K562 (cell line): ENCODE measurements around the gene RAB7A. TPM values are rescaled to one million over a fixed set of nuclear protein-coding genes. Genes with fewer than 3 reads are reported as not detected.

Experiments
- ATAC-seq: fragments of 200-7000 bp; cut with Tn5 transposase; 3 replicates; pipeline ENCODE4 v1.9.1; 2020; ENCODE audit warnings: moderate library complexity
- BruUV-seq: library from RNA; stranded (reverse); fragments of 400-500 nt; replicated peaks from 2 replicates; lab custom pipeline; 2021; lab: Mats Ljungman, UMichigan
- CTCF ChIA-PET: fragments of 300-600 bp; formaldehyde crosslinking; extraction: SDS; loops from one replicate; lab custom pipeline; 2021; ENCODE audit warnings: low intra/inter-chr PET ratio; lab: Yijun Ruan, JAX
- POLR2A ChIA-PET: fragments of 300-600, 350-650 bp; sonication (Branson Sonifier 250); formaldehyde crosslinking; extraction: SDS; loops from one replicate; lab custom pipeline; 2021; ENCODE audit warnings: antibody characterized with exemption, inconsistent platforms; lab: Yijun Ruan, JAX
- DNase-seq, 4 experiments: peaks; one replicate each; pipeline versions ENCODE4 v3.0.0 to v3.0.0-alpha.2; 2011 to 2018; ENCODE audit warnings: low spot score in 3 of 4, mixed read lengths in 3 of 4; ENCODE audit errors: extremely low read depth in 1 of 4
- FAIRE-seq: peaks from 2 replicates; lab custom pipeline; 2011; peaks lifted over from hg19 to GRCh38; lab: Jason Lieb, UNC
- H2AFZ ChIP-seq: 2 replicates; pipeline ENCODE4 v1.6.0; 2011; ENCODE audit warnings: low read depth, low read length, control low read depth, inconsistent platforms
- H3K27ac ChIP-seq: fragments of 200-600 bp; 3 replicates; pipeline ENCODE4 v1.8.0; 2011; ENCODE audit warnings: low read depth, mild to moderate bottlenecking, control low read depth, inconsistent platforms, low read length, moderate library complexity, mixed read lengths; ENCODE audit errors: extremely low read depth
- H3K27me3 ChIP-seq, 2 experiments: fragments of 300-600 bp in 1 of 2; 2 replicates in 1 of 2; 3 replicates in 1 of 2; pipeline versions ENCODE4 v1.6.0 to v1.8.0; 2011; ENCODE audit warnings: inconsistent platforms in 2 of 2, low read length in 2 of 2, mild to moderate bottlenecking in 1 of 2, mixed read lengths in 1 of 2, moderate library complexity in 1 of 2; ENCODE audit not compliant: control insufficient read depth in 2 of 2, insufficient read depth in 2 of 2
- H3K36me3 ChIP-seq: fragments of 300-600 bp; 3 replicates; pipeline ENCODE4 v1.8.0; 2011; ENCODE audit warnings: mild to moderate bottlenecking, low read length, inconsistent platforms; ENCODE audit not compliant: control insufficient read depth, insufficient read depth
- H3K4me1 ChIP-seq, 2 experiments: fragments of 200-600 bp in 1 of 2; replicated peaks in 1 of 2; 2 replicates in 1 of 2; 3 replicates in 1 of 2; pipeline versions ENCODE4 v1.5.1 to v1.8.0; 2011; ENCODE audit warnings: inconsistent platforms in 2 of 2, low read length in 2 of 2, mild to moderate bottlenecking in 1 of 2, mixed read lengths in 1 of 2, moderate library complexity in 1 of 2; ENCODE audit not compliant: control insufficient read depth in 2 of 2, insufficient read depth in 2 of 2
- H3K4me2 ChIP-seq: 2 replicates; pipeline ENCODE4 v1.6.1; 2011; ENCODE audit warnings: low read length, control low read depth, inconsistent platforms, mixed read lengths; ENCODE audit not compliant: insufficient read depth
- H3K4me3 ChIP-seq: fragments of 200-600 bp; sonication (generic), shearing (Covaris generic); 2 replicates; pipeline ENCODE4 v1.5.1; 2016; ENCODE audit warnings: control low read depth, inconsistent platforms
- H3K79me2 ChIP-seq: fragments of 200-600 bp; 3 replicates; pipeline ENCODE4 v1.8.0; 2011; ENCODE audit warnings: low read length, inconsistent platforms; ENCODE audit not compliant: control insufficient read depth, insufficient read depth
- H3K9ac ChIP-seq, 2 experiments: 2 replicates each; pipeline versions ENCODE4 v1.6.0 to v1.6.1; 2011; ENCODE audit warnings: low read depth in 2 of 2, low read length in 2 of 2, control low read depth in 1 of 2, inconsistent platforms in 1 of 2, mild to moderate bottlenecking in 1 of 2, mixed read lengths in 1 of 2; ENCODE audit not compliant: insufficient read depth in 1 of 2
- H3K9me1 ChIP-seq: one replicate; pipeline ENCODE4 v1.6.0; 2011; ENCODE audit warnings: inconsistent platforms, mild to moderate bottlenecking, low read length, moderate library complexity; ENCODE audit not compliant: control insufficient read depth, insufficient read depth
- H3K9me3 ChIP-seq: replicated peaks from 2 replicates; pipeline ENCODE4 v1.5.1; 2011; ENCODE audit warnings: low read depth, low read length, inconsistent platforms; ENCODE audit not compliant: control insufficient read depth, insufficient read depth
- H4K20me1 ChIP-seq: replicated peaks from 2 replicates; pipeline ENCODE4 v1.6.1; 2011; ENCODE audit warnings: low read length, inconsistent platforms, mixed read lengths; ENCODE audit not compliant: control insufficient read depth, insufficient read depth
- EGR1 ChIP-seq: fragments of 450-650 bp; conservative IDR thresholded peaks from 2 replicates; pipeline ENCODE4 v1.6.1; 2017; ENCODE audit warnings: mild to moderate bottlenecking
- SPI1 ChIP-seq: IDR thresholded peaks from 2 replicates; pipeline ENCODE4 v1.6.1; 2011; ENCODE audit warnings: low read depth, low read length, control low read depth, borderline replicate concordance
- ZBTB33 ChIP-seq: sonication (generic); formaldehyde crosslinking; IDR thresholded peaks from 2 replicates; pipeline ENCODE4 v1.8.1; 2023; ENCODE audit warnings: mild to moderate bottlenecking, missing genetic modification reagents
- ZNF57 ChIP-seq: fragments of 450-650 bp; formaldehyde crosslinking; IDR thresholded peaks from 2 replicates; pipeline ENCODE4 v1.4.0; 2020; ENCODE audit warnings: mild to moderate bottlenecking, moderate library complexity
- WGBS: fragments of 100-300 bp; shearing (Covaris generic); methylation state at CpG from one replicate; pipeline ENCODE4 v1.1.6; 2016; ENCODE audit warnings: low coverage, mixed read lengths; ENCODE audit not compliant: insufficient coverage; ENCODE audit errors: missing lambda C conversion rate; 5-methylcytosine and 5-hydroxymethylcytosine counted together
- in situ Hi-C: fragments of 300-500 bp; cut with MboI; formaldehyde crosslinking; loops from 4 replicates; pipeline ENCODE4 v1.15.0; 2018; ENCODE audit warnings: inconsistent platforms, mixed read lengths
- intact Hi-C: fragments of 100-400 bp; cut with micrococcal nuclease; formaldehyde crosslinking; loops from 2 replicates; pipeline ENCODE4 v1.14.2; 2022
- polyA plus RNA-seq, 8 experiments: library from polyadenylated mRNA; depleted of rRNA in 4 of 8; stranded (reverse) in 5 of 8; unstranded in 3 of 8; fragments of >200 nt; fragmentation: Nextera tagmentation in 2 of 8; fragmentation: Illumina TruSeq in 1 of 8; extraction: Ambion mirVana in 2 of 8; extraction: Trizol in 1 of 8; gene quantifications; 2 replicates each; pipeline versions ENCODE4 v1.2.1 to v1.2.3, GENCODE V29; 2011 to 2014; ENCODE audit warnings: inconsistent platforms in 1 of 8, missing spikeins in 1 of 8
- total RNA-seq, 7 experiments: library from RNA; depleted of rRNA in 6 of 7; stranded (reverse); fragments of >200 nt in 6 of 7; fragmentation: Illumina TruSeq in 2 of 7; extraction: Trizol in 2 of 7; gene quantifications; 2 replicates each; pipeline versions ENCODE4 v1.2.1 to v1.2.3, GENCODE V29; 2011 to 2021; ENCODE audit warnings: low replicate concordance in 1 of 7

Gene RAB7A
- total and polyA plus RNA-seq, 9 of the 15 experiments (the other 6 are each of a cell fraction or from before 2014, with no cell fraction given) = 30.9 to 204 (median 72.8) TPM

- peaks cover 82% of the 10 kb centered on the region for H3K36me3 ChIP-seq
- CTCF ChIA-PET = no interaction called here
Observed at GRCh38 chr3:128814519-128815317, 88.7 kb downstream of the RAB7A start.

More at GRCh38 chr3:128814519-128815317, 88.7 kb downstream of the RAB7A start:
- POLR2A ChIA-PET = interaction anchor here (0.6 to 1.4 kb wide), 2 partner anchors 11 to 52 kb away, joined by 3 to 4 read pairs; no protein-coding TSS in a partner anchor
- H3K4me1 ChIP-seq = no peaks in the 10 kb centered on the region
- FAIRE-seq = no peak
- no peaks in the 10 kb centered on the region for H3K79me2 ChIP-seq
- H3K9me3 ChIP-seq = no peaks in the 10 kb centered on the region
- no peak for DNase-seq
- in situ Hi-C loops = no loop called here
- no peak for ATAC-seq
- 70% methylated on average over 4 of the region's 8 CpGs for WGBS
- H3K4me2 ChIP-seq = no peak overlapping the region
- no peak overlapping the region for H3K9ac ChIP-seq
- no peaks in the 10 kb centered on the region for H4K20me1 ChIP-seq
- no peaks in the 10 kb centered on the region for H3K27me3 ChIP-seq
- no TSS peak for BruUV-seq
- TF ChIP-seq EGR1 (peak; percentile 29), ZBTB33 (CRISPR knock-in tag) (no peak), SPI1 (peak; percentile 44; the same call in 1 of the 2 replicates), ZNF57 (CRISPR knock-in tag) (no peak)
- no peak overlapping the region for H3K27ac ChIP-seq
- H2AFZ ChIP-seq = no peak overlapping the region
- H3K9me1 ChIP-seq = no peaks in the 10 kb centered on the region
- intact Hi-C loops = no loop called here
- H3K4me3 ChIP-seq = no peak overlapping the region
